GM19324 (cell line): Measurements from ENCODE around the gene THEMIS2.

Source experiments
- ATAC-seq: cut with Tn5 transposase; IDR thresholded peaks from one replicate; pipeline ENCODE4 v1.9.1; 2021; ENCODE audit warnings: mild to moderate bottlenecking, moderate library complexity; ENCODE audit not compliant: unreplicated experiment, low FRiP score

Gene THEMIS2

DNA sequence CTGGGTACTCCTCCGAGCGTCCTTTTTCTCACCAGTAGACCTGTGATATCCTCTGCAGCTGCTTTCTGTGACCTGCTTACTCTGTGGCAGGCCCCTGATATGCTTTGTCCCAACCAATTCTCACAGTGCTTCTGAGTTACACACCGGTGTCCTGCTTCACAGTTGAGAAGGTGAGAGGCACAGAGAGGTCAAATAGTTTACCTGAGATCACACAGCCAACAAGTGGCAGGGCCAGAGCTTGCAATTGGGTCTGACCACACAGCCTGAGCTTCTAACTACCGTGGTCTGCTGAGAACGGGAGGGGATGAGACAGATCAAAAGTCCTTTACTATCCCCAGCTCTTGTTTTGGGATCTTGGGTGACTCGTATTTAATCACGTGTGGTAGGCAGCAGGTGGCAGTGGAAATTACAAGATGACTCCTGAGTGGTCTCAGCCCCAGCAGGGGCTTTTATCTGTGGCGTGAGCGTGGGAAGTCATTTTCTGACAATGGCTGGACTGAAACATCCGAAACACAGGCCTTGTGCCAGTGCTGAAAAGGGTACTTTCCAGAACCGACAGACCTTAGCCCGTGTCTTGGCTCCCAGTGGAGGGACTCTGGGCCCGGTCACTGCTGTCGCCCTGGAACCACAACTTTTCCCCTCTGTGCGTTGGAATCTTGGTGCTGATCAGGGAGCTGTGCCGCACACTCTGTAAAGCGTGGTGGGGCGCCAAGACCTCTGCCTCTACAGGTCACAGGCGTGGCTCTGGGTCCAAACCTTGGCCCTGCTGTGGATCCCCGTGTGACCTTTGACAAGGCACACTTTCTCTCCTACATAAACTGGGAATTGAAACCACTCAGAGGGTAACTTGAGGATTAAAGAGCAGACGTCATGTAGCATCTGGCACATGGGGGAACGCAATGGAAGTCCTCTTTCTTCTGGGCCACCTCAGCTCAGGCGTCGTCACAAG, 11.9 kb downstream of the THEMIS2 start:
- ATAC-seq: no peak

DNA sequence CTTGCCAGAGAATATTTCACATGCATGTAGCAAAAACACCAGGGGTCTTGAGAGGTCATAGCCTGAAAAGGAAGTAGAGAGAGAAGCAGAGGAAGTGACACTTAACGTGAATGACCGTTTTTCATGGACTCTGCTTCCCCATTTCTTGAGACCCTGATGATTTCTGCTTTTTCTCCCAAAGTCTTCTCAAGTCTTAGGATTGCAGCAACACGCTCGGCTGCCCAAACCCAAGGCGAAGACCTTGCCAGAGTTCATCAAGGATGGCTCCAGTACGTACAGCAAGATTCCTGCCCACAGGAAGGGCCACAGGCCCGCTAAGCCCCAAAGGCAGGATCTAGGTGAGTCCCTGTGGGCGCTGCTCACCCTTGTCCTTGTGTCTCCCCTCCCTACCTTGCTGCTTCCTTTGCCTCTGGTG, 12.8 kb downstream of the THEMIS2 start:
- ATAC-seq: no peak

DNA sequence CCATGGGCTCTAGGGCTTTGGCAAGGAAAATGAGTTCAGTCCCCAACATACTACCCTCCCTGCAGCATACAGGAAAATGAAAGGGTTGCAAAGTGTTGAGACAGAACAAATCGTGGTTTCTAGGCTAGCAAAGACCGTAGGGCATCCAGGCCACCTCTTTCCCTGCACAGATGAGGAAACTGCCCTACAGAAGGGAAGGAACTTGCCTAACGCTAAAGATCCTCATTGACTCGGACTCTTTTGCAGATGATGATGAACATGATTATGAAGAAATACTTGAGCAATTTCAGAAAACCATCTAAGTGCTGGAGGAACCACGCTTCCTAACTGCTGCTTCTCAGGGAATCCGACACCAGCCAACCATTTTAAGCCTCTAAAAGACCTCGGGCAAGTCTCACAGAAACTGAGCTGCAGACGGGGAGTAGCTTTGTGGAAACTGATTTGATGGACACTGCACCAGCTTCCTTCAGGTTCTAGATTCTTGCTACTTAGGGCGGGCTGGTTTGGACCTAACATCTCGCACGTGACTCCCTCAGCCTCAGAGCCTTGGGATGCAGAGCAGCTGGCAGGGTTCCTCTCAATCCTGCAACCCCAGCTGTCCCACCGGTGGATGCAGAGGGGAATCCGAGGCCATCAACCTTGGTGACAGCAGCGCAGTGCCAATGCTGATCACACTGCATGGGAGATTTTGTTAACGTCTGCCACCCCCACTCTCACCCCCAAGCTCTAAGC, 13.4 kb downstream of the THEMIS2 start:
- ATAC-seq: no peak

DNA sequence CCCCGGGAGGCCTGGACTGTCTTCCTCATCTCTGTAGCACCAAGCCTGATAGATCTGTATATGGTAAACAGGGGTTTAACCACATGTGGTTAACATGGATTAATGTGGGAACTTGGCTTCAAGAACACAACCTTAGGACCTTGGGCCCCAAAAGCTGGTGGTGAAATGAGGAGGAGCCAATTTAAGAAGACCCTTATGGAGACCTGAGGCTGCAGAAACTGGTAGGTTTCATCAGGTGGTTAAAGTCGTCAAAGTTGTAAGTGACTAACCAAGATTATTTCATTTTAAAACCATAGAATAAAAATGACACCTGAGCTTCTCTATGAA, 14.0 kb downstream of the THEMIS2 start:
- ATAC-seq: no peak

DNA sequence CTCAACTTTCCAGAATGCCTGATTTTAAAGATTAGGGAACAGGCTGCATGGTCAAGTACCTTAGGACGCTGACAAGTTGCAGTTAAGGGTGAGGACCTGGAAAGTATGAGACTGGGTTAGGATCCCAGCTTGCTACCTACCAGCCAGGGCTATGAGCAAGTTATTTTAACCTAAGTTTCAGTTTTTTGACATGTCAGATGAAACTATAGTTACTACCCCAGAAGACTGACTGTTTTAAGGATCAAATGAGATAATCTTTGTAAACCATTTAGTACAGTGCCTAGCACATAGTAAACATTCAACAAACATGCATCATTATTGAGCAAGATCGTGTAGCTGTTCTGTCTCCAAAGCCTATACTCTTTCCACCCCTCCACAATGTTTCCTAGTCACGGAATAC, 14.4 kb downstream of the THEMIS2 start:
- ATAC-seq: no peak

DNA sequence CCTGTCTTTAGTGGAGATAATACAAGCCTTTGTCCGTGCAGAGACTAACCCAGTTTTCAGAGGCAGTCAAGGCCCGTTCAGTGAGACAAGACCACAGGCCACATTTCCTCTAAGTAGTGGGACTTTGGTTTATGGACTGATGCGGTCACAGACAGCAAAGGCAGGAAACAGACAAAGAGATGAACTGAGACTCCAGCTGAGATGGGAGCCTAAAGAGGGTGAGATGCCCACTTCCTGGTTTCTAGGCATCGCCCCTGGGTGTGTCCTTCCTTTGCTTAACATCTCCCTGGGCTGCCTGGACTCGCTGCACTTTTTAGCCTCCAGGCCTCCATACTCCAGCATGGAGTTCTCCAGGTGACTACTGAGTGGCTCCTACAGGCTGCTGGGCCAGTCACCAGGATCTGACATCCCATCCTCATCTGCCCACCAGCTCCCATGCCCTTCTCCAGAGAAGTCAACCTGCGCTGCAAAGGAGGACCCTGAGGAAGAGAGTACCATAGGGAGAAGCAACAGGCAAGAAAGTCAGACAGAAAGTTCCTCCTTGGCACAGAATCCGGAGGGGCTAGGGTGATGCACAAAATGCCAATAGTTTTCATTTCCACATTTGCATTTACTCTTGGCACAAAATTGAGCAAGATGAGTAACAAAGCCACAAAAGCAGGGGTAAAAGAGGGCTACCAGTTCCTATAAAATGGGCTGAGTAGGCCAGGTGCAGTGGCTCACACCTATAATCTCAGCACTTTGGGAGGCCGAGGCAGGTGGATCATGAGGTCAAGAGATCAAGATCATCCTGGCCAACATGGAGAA, 15.1 kb downstream of the THEMIS2 start:
- no peak for ATAC-seq

DNA sequence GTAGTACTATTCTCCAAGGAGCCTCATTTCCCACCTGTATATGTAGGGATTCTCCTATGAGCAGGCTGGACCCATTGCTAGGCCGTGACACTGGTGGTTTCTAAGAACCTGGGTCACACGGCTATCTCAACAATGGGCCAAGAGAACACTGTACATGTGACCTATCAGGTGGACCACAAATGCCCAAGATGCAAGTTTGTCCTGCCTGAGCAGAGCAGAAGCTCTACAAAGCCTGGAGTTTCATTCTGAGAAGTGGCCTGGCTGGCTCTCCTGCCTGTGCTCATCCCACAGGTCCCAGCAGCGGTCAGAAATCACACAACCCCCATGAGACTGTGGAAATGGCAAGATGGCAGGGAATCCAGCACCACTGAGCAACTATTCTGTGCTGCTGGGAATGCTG, 17.2 kb downstream of the THEMIS2 start:
- no peak for ATAC-seq

DNA sequence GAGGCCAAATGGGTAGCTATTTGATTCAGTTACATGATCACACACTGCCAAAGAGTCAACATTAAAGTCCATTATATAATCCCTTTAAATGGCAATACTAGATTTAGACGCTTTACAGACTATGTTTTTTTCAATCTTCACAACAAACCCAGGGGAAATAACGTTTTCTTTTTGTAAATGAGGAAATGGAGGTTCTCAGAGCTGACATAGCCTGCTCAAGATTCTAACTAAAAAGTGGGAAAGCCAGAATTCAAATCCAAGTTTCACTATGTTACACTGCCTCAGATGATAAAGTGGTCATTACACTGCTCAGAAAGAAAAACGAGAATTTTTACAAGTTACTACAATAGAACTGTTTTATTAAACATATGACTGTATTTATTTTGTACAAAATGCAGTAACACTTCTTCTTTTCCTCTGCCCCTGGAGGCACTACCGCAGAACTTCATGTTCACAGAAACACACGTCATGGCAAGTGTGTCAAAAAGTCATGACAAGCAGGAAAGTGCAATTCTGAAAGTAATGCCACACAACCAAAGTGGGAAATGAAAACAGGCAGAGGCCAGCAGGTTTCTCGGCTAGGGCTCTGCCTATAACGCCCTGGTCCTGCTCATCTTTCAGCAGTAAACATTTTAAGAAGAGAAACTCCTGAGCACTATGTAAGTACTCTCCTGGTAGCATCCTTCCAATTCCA, 19.0 kb downstream of the THEMIS2 start:
- peak; percentile 60 for ATAC-seq

DNA sequence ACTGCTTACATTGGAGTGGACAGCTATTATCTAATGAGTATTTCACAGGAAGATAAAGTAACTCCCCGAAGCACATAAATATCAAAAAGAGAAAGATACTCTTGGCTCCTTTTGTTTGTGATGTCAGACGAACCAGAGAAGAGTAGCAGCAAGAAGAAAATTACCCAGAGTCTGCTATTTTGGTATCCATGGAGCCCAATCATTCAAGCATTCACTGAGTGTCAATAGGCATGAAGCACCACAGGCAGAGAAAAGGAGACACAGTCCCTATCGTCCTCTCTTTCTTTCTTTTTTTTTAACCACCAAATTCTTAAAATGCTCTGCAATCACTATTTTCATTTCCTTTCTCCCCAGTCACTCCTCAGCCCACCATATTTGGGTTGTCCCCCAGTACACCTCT, 22.2 kb downstream of the THEMIS2 start:
- no peak for ATAC-seq

DNA sequence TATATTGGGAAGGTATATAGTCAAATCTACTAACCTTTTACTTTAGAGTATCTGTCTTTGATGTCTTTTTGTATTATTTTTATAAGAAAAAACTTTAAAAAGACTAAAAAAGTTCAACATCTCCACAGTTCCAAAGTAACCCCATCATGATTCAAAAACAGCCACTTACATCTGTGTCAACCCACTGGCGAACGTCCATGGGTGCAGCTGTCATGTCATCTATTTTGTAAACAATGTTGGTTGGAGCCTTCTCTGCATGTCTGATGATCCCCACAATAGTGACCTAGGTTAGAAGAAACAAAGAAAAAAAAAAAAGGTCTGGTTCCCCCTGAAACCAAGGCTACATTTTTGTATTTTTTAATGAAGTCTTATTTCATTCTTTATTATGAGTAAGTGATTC, 34.4 kb downstream of the THEMIS2 start:
- no peak for ATAC-seq

DNA sequence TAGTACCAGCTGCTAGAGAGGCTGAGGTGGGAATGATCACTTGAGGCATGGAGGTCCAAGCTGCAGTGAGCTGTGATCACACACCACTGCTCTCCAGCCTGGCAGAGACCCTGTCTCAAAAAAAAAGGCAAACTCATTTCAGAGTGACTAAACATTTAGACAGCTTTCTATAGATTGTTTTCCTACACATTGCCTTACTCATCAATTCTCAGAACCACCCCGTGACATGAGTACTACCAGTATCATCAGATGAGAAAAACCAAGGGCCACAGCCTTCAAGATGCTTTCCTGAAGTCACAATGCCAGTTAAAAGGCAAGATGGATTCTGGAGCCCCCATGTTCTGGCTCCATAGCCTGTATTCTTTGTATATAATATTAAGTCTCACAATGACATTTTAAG, 40.1 kb downstream of the THEMIS2 start:
- no peak for ATAC-seq

DNA sequence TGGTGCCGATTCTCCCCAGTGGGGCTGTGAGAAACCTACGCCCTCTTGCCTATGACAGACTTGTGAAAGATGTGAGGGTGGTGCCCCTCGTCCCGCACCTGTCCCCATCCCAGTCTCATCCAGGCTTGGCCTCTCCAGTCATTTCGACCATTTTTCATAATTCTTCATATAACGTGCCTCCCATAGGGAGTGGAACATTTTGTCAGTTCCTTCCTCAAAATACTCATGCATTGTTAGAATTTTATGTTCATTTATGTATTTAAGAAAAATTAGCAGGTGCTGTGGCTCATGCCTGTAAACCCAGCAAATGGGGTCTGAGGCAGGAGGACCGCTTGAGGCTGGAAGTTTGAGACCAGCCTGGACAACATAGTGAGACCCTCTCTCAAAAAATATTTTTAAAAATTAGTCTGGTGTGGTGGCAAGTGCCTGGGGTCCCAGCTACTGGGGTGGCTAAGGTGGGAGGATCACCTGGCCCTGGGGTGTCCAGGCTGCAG, 42.8 kb downstream of the THEMIS2 start:
- no peak for ATAC-seq

DNA sequence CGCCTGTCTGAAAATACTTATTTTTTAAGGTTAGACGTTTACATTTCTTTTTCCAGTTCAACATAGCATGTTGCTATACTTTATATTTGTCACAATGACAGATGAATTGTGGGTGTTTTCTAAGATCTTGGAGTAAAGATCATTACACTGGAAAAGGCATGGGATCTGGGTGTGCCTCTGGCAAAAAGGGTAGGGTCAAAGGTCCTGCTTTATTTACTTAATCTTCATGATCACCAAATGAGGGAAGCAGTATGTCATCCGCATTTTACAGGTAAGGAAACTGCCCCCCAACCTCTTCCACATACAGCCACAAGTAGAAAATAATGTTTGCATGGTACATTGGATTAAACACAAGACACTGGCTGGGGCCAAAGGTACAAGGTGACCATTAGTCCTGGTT, 49.9 kb downstream of the THEMIS2 start:
- ATAC-seq: no peak

DNA sequence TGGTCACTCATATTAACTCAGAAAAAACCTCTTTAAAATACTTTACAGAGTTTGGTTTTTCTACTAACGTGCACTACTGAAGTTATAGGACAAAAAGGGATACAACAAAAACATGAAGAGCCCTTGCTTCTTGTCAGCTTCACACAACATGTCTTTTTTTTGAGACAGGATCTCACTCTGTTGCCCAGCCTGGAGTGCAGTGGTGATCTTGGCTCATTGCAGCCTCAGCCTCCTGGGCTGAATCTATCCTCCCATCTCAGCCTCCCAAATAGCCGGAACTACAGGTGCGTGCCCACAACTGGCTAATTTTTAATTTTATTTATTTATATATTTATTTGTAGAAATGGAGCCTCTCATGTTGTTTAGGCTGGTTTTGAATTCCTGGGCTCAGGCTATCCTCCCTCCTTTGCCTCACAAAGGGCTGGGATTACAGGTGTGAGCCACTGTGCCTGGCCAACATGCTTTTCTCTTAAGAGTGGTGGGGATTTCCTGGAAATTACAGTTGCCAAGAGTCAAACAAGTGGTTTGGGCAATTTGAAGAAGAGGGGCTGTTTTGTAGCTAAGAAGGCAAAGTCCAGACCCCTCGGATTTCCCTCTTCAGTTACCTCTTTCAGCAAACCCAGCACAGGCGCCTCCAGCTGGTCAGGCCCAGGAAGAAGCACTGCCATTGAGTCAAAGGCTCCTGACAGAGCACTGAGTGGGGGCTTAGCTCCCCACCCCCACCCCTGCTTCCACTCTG, 56.0 kb downstream of the THEMIS2 start:
- ATAC-seq: no peak

DNA sequence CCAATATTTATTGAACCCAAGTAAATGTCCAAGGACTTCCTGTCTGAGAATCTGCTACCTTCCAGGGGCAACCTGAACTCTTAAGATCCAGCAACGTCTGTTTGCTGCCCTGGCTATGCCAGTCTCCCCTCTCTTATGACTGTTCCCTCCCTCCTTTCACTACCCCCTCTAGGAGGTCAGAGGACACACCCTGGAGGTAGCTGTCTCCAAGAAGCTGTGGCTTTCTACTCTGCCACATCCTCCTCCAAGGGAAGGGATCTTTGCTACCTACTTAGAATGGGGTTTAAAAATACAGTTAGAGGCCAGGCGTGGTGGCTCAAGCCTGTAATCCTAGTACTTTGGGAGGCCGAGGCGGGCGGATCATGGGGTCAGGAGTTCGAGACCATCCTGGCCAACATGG, 58.8 kb downstream of the THEMIS2 start:
- ATAC-seq: no peak

DNA sequence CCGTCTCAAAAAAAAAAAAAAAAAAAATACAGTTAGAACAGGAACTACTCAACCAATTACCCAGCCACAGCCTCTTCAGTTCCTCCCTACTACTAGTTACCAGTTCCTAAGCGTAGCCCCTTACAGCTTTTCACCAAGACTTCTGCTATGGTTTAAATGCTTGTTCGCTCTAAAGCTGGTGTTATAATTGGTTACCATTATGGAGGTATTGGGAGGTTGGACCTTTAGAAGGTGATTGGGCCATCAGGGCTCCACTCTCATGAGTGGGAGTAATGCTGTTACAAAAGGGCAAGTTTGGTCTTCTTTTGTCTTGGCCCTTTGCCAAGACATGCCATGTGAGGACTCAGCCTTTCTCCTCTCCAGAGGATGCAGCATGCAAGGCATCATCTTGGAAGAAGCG, 59.4 kb downstream of the THEMIS2 start:
- no peak for ATAC-seq

DNA sequence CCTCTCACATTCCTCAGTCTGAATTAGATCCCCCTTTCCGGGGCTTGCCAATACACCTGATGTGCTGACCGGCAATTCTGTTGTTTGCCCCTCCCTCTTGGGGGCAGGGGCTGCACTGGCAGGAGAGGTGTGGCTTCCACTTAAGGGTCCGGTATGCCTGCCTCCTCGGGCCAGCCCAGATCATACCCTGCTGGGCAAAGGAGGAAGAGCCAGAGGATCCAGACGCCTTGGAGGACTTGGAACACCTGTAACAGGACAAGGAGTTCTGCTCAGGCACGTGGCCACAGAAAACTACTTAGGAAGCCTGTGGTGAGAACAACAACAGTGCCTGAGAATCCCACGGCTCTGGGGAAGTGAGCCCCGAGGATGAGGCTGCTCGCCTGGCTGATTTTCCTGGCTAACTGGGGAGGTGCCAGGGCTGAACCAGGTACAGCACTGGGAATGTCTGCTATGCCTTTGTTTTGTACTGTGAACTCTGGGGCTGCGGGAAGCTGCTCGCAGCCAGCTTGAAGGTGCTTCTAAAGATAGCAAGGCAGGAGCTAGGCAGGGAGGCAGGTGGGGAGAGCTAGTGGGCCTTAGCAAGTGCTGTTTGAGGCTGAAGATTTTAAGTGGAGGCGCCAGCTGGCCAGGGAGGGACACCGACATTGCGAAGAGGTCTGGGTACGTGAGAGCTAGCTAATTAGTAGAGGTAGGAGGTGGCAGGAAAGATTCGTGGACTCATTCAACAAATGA, 62.6 kb downstream of the THEMIS2 start, which contains the start of gene SMPDL3B:
Gene SMPDL3B (plus strand): TSS at position 183 of the 732 bp plus-strand sequence. CDS start 184 bp downstream, at position 367.
- no peak for ATAC-seq

DNA sequence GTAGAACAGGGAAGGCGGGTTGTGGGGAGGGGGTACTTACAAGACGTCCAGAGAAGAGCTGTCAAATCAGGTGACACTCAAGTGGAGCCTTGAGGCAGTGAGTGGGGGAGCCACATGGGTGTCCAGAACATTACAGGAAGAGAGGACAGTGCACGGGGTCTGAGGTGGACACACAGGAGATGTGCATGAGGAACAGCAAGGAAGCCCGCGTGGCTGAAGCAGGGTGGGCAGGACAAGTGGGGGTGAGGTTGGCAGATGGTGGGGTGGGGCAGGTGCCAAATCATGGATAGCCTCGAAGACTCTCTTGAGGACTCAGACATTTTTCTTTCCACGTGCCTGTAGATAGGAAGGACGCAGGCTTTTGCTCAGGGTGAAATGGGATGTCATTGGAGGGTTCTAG, 63.4 kb downstream of the THEMIS2 start:
- ATAC-seq: no peak
